GM23338 (cell line): Measurements from ENCODE around the gene FMO2. TPM values are rescaled to one million over a fixed set of nuclear protein-coding genes. Genes with fewer than 3 reads are reported as not detected.

Source experiments
- ATAC-seq: fragments of 200-7000 bp; cut with Tn5 transposase; 3 replicates; pipeline ENCODE4 v1.9.1; 2020
- DNase-seq: peaks from one replicate; pipeline ENCODE4 v3.0.0-alpha.2; 2015; ENCODE audit warnings: low spot score
- H2AFZ ChIP-seq: fragments of 200-600 bp; sonication (generic); 2 replicates; pipeline ENCODE4 v1.8.0; 2016; ENCODE audit warnings: antibody characterized with exemption, mild to moderate bottlenecking, moderate library complexity
- H3F3A ChIP-seq: fragments of 200-600 bp; sonication (generic); replicated peaks from 2 replicates; pipeline ENCODE4 v1.8.0; 2017; ENCODE audit warnings: antibody characterized with exemption, mixed run types, low read depth
- H3K27ac ChIP-seq: fragments of 200-600 bp; sonication (generic); 2 replicates; pipeline ENCODE4 v1.6.1; 2016; ENCODE audit warnings: low read depth
- H3K27me3 ChIP-seq: fragments of 200-600 bp; sonication (generic); 2 replicates; pipeline ENCODE4 v1.8.0; 2016; ENCODE audit warnings: mild to moderate bottlenecking, mixed run types, moderate library complexity; ENCODE audit not compliant: insufficient read depth
- H3K36me3 ChIP-seq: fragments of 200-600 bp; sonication (generic); 2 replicates; pipeline ENCODE4 v1.8.0; 2016; ENCODE audit warnings: mild to moderate bottlenecking; ENCODE audit not compliant: insufficient read depth
- H3K4me1 ChIP-seq: fragments of 200-600 bp; sonication (generic); 2 replicates; pipeline ENCODE4 v1.8.0; 2016; ENCODE audit warnings: mild to moderate bottlenecking, moderate library complexity; ENCODE audit not compliant: insufficient read depth
- H3K4me2 ChIP-seq: fragments of 200-600 bp; sonication (generic); 2 replicates; pipeline ENCODE4 v1.7.1; 2017; ENCODE audit warnings: mixed run types
- H3K4me3 ChIP-seq: fragments of 200-600 bp; sonication (generic); 2 replicates; pipeline ENCODE4 v1.6.1; 2016; ENCODE audit warnings: mixed run types
- H3K79me2 ChIP-seq: fragments of 200-600 bp; sonication (generic); replicated peaks from 2 replicates; pipeline ENCODE4 v1.8.0; 2017; ENCODE audit warnings: mild to moderate bottlenecking; ENCODE audit not compliant: insufficient read depth
- H3K9me2 ChIP-seq: fragments of 200-600 bp; sonication (generic); 2 replicates; pipeline ENCODE4 v1.8.0; 2017; ENCODE audit not compliant: insufficient read depth
- H4K20me1 ChIP-seq: fragments of 200-600 bp; sonication (generic); replicated peaks from 2 replicates; pipeline ENCODE4 v1.8.0; 2017; ENCODE audit warnings: mild to moderate bottlenecking; ENCODE audit not compliant: insufficient read depth
- H3K27ac Mint-ChIP-seq: 2 replicates; pipeline ENCODE4 v1.8.0; 2020; ENCODE audit warnings: inconsistent platforms, mild to moderate bottlenecking, moderate library complexity, mixed read lengths
- H3K27me3 Mint-ChIP-seq: 3 replicates; pipeline ENCODE4 v1.8.0; 2022; ENCODE audit warnings: low read depth, mild to moderate bottlenecking, moderate library complexity, mixed read lengths, inconsistent platforms; ENCODE audit not compliant: insufficient read depth, poor library complexity
- H3K36me3 Mint-ChIP-seq: 3 replicates; pipeline ENCODE4 v1.8.0; 2021; ENCODE audit warnings: low read depth, mild to moderate bottlenecking, inconsistent platforms, moderate library complexity, mixed read lengths
- H3K4me1 Mint-ChIP-seq: 3 replicates; pipeline ENCODE4 v1.8.0; 2020; ENCODE audit warnings: mild to moderate bottlenecking, inconsistent platforms, mixed read lengths
- H3K4me3 Mint-ChIP-seq: 3 replicates; pipeline ENCODE4 v1.8.0; 2021; ENCODE audit warnings: moderate library complexity, mild to moderate bottlenecking, inconsistent platforms, mixed read lengths
- H3K9me3 Mint-ChIP-seq: 3 replicates; pipeline ENCODE4 v1.8.0; 2020; ENCODE audit warnings: moderate library complexity, mild to moderate bottlenecking, inconsistent platforms, mixed read lengths
- CTCF ChIP-seq, 2 experiments: fragments of 200-600 bp in 1 of 2; sonication (generic) in 1 of 2; conservative IDR thresholded peaks; 2 replicates each; pipeline versions ENCODE4 v1.5.1 to v1.6.1; 2016 to 2017; ENCODE audit warnings: antibody characterized with exemption in 2 of 2, low read depth in 2 of 2, mild to moderate bottlenecking in 2 of 2, moderate library complexity in 1 of 2
- EZH2 ChIP-seq: fragments of 200-600 bp; sonication (generic); IDR thresholded peaks from one replicate; pipeline ENCODE4 v1.8.0; 2017; ENCODE audit warnings: antibody characterized with exemption, mild to moderate bottlenecking, low read depth; ENCODE audit not compliant: unreplicated experiment
- EZH2phosphoT487 ChIP-seq: fragments of 200-600 bp; sonication (generic); IDR thresholded peaks from one replicate; pipeline ENCODE4 v1.8.1; 2018; ENCODE audit warnings: antibody characterized with exemption; ENCODE audit not compliant: unreplicated experiment
- JUNB ChIP-seq: IDR thresholded peaks from one replicate; pipeline ENCODE4 v1.6.1; 2016; ENCODE audit warnings: antibody characterized with exemption; ENCODE audit not compliant: unreplicated experiment
- STAT1 ChIP-seq: IDR thresholded peaks from one replicate; pipeline ENCODE4 v1.6.1; 2016; ENCODE audit warnings: antibody characterized with exemption; ENCODE audit not compliant: unreplicated experiment
- ZNF114 ChIP-seq: fragments of 250-450 bp; sonication (Bioruptor Pico); IDR thresholded peaks from 2 replicates; pipeline ENCODE4 v1.5.0; 2020; ENCODE audit warnings: mild to moderate bottlenecking, moderate library complexity
- ZNF331 ChIP-seq: fragments of 250-450 bp; sonication (Bioruptor Pico); IDR thresholded peaks from 2 replicates; pipeline ENCODE4 v1.5.0; 2020; ENCODE audit warnings: low read depth, mild to moderate bottlenecking, moderate library complexity
- ZNF462 ChIP-seq: fragments of 250-450 bp; sonication (Bioruptor Pico); IDR thresholded peaks from 2 replicates; pipeline ENCODE4 v1.5.0; 2020; ENCODE audit warnings: mild to moderate bottlenecking, moderate library complexity
- polyA plus RNA-seq: library from polyadenylated mRNA; unstranded; fragments of >200 nt; fragmentation: Nextera tagmentation; extraction: Ambion mirVana; gene quantifications from 2 replicates; pipeline ENCODE4 v1.2.1, GENCODE V29; 2016
- total RNA-seq: library from RNA; depleted of rRNA; stranded (reverse); fragments of >200 nt; shearing (Covaris generic); gene quantifications from 2 replicates; pipeline ENCODE4 v1.2.3, GENCODE V29; 2014

FMO2 gene
- total and polyA plus RNA-seq, 2 experiments from 2014 or later: 0.31 TPM; not detected in 1

GRCh38 chr1:171141688-171142415 is 43.2 kb upstream of the FMO2 start:
- Histone ChIP-seq H3F3A (no peaks in the 10 kb centered on the region), H4K20me1 (no peaks in the 10 kb centered on the region), H3K4me3 (no peak overlapping the region), H3K27ac (no peak overlapping the region), H3K4me2 (0 out of 2 replicates have a peak overlapping the region, but pooled peaks have one; percentile 15), H3K27me3 (no peaks in the 10 kb centered on the region), H2AFZ (peak overlapping the region; percentile 49), H3K9me2 (no peaks in the 10 kb centered on the region), H3K4me1 (peaks cover 20% of the 10 kb centered on the region), H3K79me2 (no peaks in the 10 kb centered on the region), H3K36me3 (no peaks in the 10 kb centered on the region)
- Mint-ChIP-seq H3K9me3 (no peaks in the 10 kb centered on the region), H3K27ac (no peak overlapping the region), H3K27me3 (peaks cover 2% of the 10 kb centered on the region), H3K36me3 (no peaks in the 10 kb centered on the region), H3K4me1 (peaks cover 26% of the 10 kb centered on the region; the same call in 2 of the 3 replicates), H3K4me3 (no peak overlapping the region)
- ATAC-seq: peak; percentile 87
- peak; percentile 57 for DNase-seq
- TF ChIP-seq ZNF462 (CRISPR knock-in tag): no peak
- no peak for TF ChIP-seq ZNF114 (CRISPR knock-in tag)
- no peak for TF ChIP-seq EZH2phosphoT487
- TF ChIP-seq JUNB: no peak
- TF ChIP-seq STAT1: no peak
- TF ChIP-seq ZNF331 (CRISPR knock-in tag): no peak
- peak; percentile 53 to 72 for TF ChIP-seq CTCF (conservative IDR thresholded peaks at IDR 0.05; ENCODE audit: low read depth in 2 of 2)
- no peak for TF ChIP-seq EZH2
